ENCODE results near the gene ICAM3. TPM values are rescaled to one million over a fixed set of nuclear protein-coding genes. Genes with fewer than 3 reads are reported as not detected.

Gene ICAM3
- total and polyA plus RNA-seq, 2 of the 4 experiments (the other 2 are of a cell fraction) = 6.6 to 11.7 TPM

DNA sequence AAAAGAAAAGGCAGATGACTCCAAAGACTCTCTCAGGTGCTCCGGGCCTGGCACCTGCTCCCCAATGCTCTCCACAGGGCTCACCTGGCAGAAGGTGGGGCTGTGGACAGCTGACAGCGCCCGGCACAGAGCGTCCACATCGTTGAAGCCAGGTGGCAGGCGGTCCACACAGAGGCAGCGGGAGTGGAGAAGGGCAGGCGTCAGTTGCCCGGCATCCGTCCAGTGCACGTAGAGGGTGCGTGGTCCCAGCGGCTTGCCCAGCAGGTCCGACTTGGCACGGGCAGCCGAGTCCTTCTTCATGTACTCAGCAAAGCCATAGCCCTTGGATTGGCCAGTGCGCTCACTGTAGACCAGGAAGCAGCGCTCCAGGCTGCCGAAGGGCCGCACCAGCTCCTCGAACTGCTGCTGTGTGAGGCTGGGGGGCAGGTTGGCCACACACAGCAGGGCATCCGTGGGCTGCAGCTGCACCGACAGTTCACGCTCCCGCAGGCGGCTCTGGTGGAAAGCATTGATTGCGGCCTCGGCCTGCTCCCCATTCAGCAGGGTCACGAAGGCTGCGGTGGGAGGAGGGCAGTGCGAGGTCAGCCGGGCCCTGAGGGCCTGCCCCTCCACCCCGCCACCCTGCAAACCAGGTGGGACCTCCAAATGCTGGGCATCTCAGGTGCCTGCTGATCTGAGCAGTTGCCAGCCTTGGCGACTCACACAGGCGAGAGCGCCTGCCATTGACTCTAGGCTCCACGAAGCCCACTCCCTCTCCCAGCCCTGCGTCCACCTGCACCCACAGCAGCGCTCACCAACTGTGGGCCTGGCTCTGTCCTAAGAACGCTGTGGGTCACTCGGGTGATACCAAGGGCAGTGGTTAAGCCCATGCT lies 10.6 kb downstream of the ICAM3 start:
- Histone ChIP-seq H2AK5ac (ENCODE audit: low read depth, low read length) (no peak overlapping the region), H3K14ac (replicated peaks; ENCODE audit: low read depth, low read length) (no peak overlapping the region), H4K91ac (ENCODE audit: insufficient read depth, low read depth, low read length) (no peak overlapping the region), H3K18ac (ENCODE audit: low read depth, low read length) (no peak overlapping the region), H3K9me1 (ENCODE audit: insufficient read depth, low read length) (no peaks in the 10 kb centered on the region; the same call in 1 of the 2 replicates), H3K9ac (ENCODE audit: low read depth, low read length) (no peak overlapping the region), H3K9me3 (ENCODE audit: control insufficient read depth, insufficient read depth, low read length) (no peaks in the 10 kb centered on the region), H3K4me3 (ENCODE audit: insufficient read depth, low read depth, low read length) (no peak overlapping the region), H3K56ac (ENCODE audit: extremely low read depth, insufficient read depth, low read length) (no peak overlapping the region), H3K4me1 (ENCODE audit: control insufficient read depth, insufficient read depth, low read length) (peaks cover 5% of the 10 kb centered on the region; the same call in 1 of the 2 replicates), H2BK15ac (ENCODE audit: low read depth, low read length) (no peak overlapping the region), H3K27ac (ENCODE audit: insufficient read depth, low read length) (no peak overlapping the region), H4K8ac (ENCODE audit: low read depth in 2 of 2, low read length in 2 of 2) (no peak overlapping the region), H2BK5ac (ENCODE audit: low read depth, low read length, poor library complexity, severe bottlenecking) (no peak overlapping the region), H2AK9ac (replicated peaks; ENCODE audit: low read depth, low read length, poor library complexity) (no peak overlapping the region), H3K23ac (ENCODE audit: low read depth, low read length) (no peak overlapping the region), H4K5ac (ENCODE audit: low read depth, low read length) (no peak overlapping the region), H2BK20ac (ENCODE audit: low read depth, low read length) (no peak overlapping the region), H3K36me3 (ENCODE audit: control insufficient read depth, insufficient read depth, low read length) (peaks cover 58% of the 10 kb centered on the region), H4K20me1 (ENCODE audit: insufficient read depth, low read length) (peaks cover 26% of the 10 kb centered on the region), H3K79me1 (ENCODE audit: low read depth in 1 of 2, low read length in 2 of 2) (peaks cover 26 to 54% of the 10 kb centered on the region in 2 experiments; a peak in 3 of 4 replicates), H2AFZ (replicated peaks; ENCODE audit: low read length, poor library complexity) (no peak overlapping the region), H2BK120ac (ENCODE audit: low read depth, low read length) (no peak overlapping the region), H3K4me2 (ENCODE audit: low read depth, low read length) (no peak overlapping the region), H3K27me3 (ENCODE audit: control insufficient read depth, insufficient read depth, low read length) (no peaks in the 10 kb centered on the region), H3K4ac (ENCODE audit: low read depth, low read length) (no peak overlapping the region)
- no peak for ATAC-seq (ENCODE audit: low read depth)
- intact Hi-C loops (cut with micrococcal nuclease) = no loop called here
- WGBS, 2 experiments (ENCODE audit: extremely low coverage in 2 of 2, insufficient read length in 1 of 2) = 98% methylated on average over 26 of the region's 41 CpGs; no CpG with 5 or more reads in 1 of the 2 experiments
- POLR2A ChIA-PET (ENCODE audit: unreplicated experiment) = no interaction called here
- no peak for DNase-seq
- in situ Hi-C loops (cut with MboI; ENCODE audit: low sequenced_read_pairs) = no loop called here
- TF ChIP-seq MAFK (IDR thresholded peaks at IDR 0.05; ENCODE audit: low read depth, low read length) (no peak), RFX5 (IDR thresholded peaks at IDR 0.05; ENCODE audit: low read depth, low read length) (no peak), MAZ (IDR thresholded peaks at IDR 0.05; ENCODE audit: borderline replicate concordance, low read depth, low read length) (no peak), MXI1 (IDR thresholded peaks at IDR 0.05; ENCODE audit: borderline replicate concordance, low read depth, low read length) (no peak), CEBPB (IDR thresholded peaks at IDR 0.05; ENCODE audit: low read depth, low read length) (no peak), ELK1 (IDR thresholded peaks at IDR 0.05; ENCODE audit: borderline replicate concordance, low read depth, low read length) (no peak), RCOR1 (IDR thresholded peaks at IDR 0.05; ENCODE audit: insufficient replicate concordance, low read length) (no peak), USF2 (IDR thresholded peaks at IDR 0.05; ENCODE audit: low read depth, low read length) (no peak), POLR2A (IDR thresholded peaks at IDR 0.05; ENCODE audit: low read depth, low read length) (no peak), CHD1 (IDR thresholded peaks at IDR 0.05; ENCODE audit: low read depth, low read length) (no peak), CTCF (conservative IDR thresholded peaks at IDR 0.05; ENCODE audit: low read depth, low read length) (no peak)
- CTCF ChIA-PET = no interaction called here
- dilution Hi-C loops (cut with HindIII; ENCODE audit: low sequenced_read_pairs, unreplicated experiment) = no loop called here
- BruUV-seq (replicated peaks) = no TSS peak
